HEK293T (cell line): ENCODE measurements around the gene SYNJ2.

Source experiments
- ARNT ChIP-seq: fragments of 450-650 bp; IDR thresholded peaks from 2 replicates; pipeline ENCODE4 v1.6.1; 2017; ENCODE audit warnings: mild to moderate bottlenecking
- CTBP1 ChIP-seq: fragments of 450-650 bp; IDR thresholded peaks from 2 replicates; pipeline ENCODE4 v1.6.1; 2016; ENCODE audit warnings: borderline replicate concordance
- ELF4 ChIP-seq: fragments of 450-650 bp; IDR thresholded peaks from 2 replicates; pipeline ENCODE4 v1.6.1; 2017; ENCODE audit warnings: antibody characterized with exemption
- FOXK2 ChIP-seq: fragments of 450-650 bp; IDR thresholded peaks from 2 replicates; pipeline ENCODE4 v1.6.1; 2016; ENCODE audit warnings: mild to moderate bottlenecking
- FOXM1 ChIP-seq: fragments of 450-650 bp; IDR thresholded peaks from 2 replicates; pipeline ENCODE4 v1.6.1; 2017; ENCODE audit warnings: mild to moderate bottlenecking, borderline replicate concordance
- HDGF ChIP-seq: fragments of 450-650 bp; IDR thresholded peaks from 2 replicates; pipeline ENCODE4 v1.6.1; 2017; ENCODE audit warnings: antibody characterized with exemption, borderline replicate concordance
- L3MBTL2 ChIP-seq: fragments of 450-650 bp; conservative IDR thresholded peaks from 2 replicates; pipeline ENCODE4 v1.6.1; 2016; ENCODE audit warnings: mild to moderate bottlenecking
- SP1 ChIP-seq: fragments of 450-650 bp; IDR thresholded peaks from 2 replicates; pipeline ENCODE4 v1.6.1; 2017
- TARDBP ChIP-seq: fragments of 450-650 bp; IDR thresholded peaks from 2 replicates; pipeline ENCODE4 v1.6.1; 2016

- TF ChIP-seq ARNT (no peak), SP1 (no peak), ELF4 (no peak), L3MBTL2 (no peak), FOXK2 (no peak), FOXM1 (no peak), CTBP1 (no peak), HDGF (no peak), TARDBP (no peak)
These were observed 121.6 kb downstream of the SYNJ2 start for GRCh38 chr6:158103228-158103627.
